NB4 (cell line): Measurements from ENCODE around the gene SLC38A10.

Source experiments
- CTCF ChIP-seq: IDR thresholded peaks from one replicate; pipeline ENCODE4 v1.5.1; 2012; ENCODE audit warnings: low read depth, low read length
- MAX ChIP-seq: IDR thresholded peaks from 2 replicates; pipeline ENCODE4 v1.6.1; 2011; ENCODE audit warnings: low read depth, low read length
- POLR2A ChIP-seq: IDR thresholded peaks from 2 replicates; pipeline ENCODE4 v1.6.1; 2011; ENCODE audit warnings: mild to moderate bottlenecking; ENCODE audit not compliant: insufficient read length; ENCODE audit errors: extremely low read depth

- no peak for TF ChIP-seq CTCF
- TF ChIP-seq POLR2A, result no peak
- no peak for TF ChIP-seq MAX
These were observed 42.4 kb upstream of the SLC38A10 start for GRCh38 chr17:81337476-81337879.
